ENCODE data around the gene ARHGAP30. TPM values are rescaled to one million over a fixed set of nuclear protein-coding genes. Genes with fewer than 3 reads are reported as not detected.

ARHGAP30 gene
- total and polyA plus RNA-seq, 2 of the 4 experiments (the other 2 are of a cell fraction), result 0.02 TPM; not detected in 1

DNA sequence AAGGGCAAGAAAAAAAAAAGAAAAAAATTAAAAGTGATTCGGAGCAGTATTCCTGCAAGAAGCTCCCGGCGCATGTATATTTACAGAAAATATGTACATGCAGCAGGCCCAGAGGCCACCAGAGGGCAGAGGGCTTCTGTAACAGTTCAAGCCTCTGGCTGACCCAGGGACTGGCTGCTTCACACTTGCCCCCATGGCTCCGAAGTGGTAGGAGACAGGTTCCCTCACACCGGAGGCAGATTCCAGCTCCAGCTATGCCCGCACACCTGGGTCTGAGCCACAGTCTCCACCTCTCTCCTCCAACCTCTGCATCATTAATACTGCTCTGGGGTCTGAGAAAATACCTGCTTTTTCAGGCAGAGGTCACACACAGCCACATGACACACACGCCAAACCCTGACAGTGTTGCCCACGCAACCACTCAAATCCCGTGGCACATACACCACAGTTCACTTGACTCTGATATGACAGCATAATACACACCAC, 2.2 kb upstream of the ARHGAP30 start:
- DNase-seq, result no peak
- no peak overlapping the region for H3K27ac ChIP-seq (ENCODE audit: insufficient read depth, low read length)
- peak overlapping the region; percentile 33 for H2AFZ ChIP-seq (replicated peaks; ENCODE audit: low read length, poor library complexity)
- ChIA-PET CTCF (interaction anchor here (0.6 to 1.8 kb wide), 3 partner anchors 26 to 52 kb away, joined by 3 to 7 read pairs (median 4); partner anchors contain the start of gene KLHDC9), POLR2A (ENCODE audit: unreplicated experiment) (no interaction called here)
- no peak overlapping the region for H3K56ac ChIP-seq (ENCODE audit: extremely low read depth, insufficient read depth, low read length)
- no peak overlapping the region for H3K23ac ChIP-seq (ENCODE audit: low read depth, low read length)
- no peaks in the 10 kb centered on the region; the same call in none of the 2 replicates for H4K20me1 ChIP-seq (ENCODE audit: insufficient read depth, low read length)
- H3K9ac ChIP-seq (ENCODE audit: low read depth, low read length), result no peak overlapping the region
- H3K9me1 ChIP-seq (ENCODE audit: insufficient read depth, low read length), result no peaks in the 10 kb centered on the region
- H4K8ac ChIP-seq (ENCODE audit: low read depth in 2 of 2, low read length in 2 of 2), result no peak overlapping the region
- H3K18ac ChIP-seq (ENCODE audit: low read depth, low read length), result no peak overlapping the region
- H2BK120ac ChIP-seq (ENCODE audit: low read depth, low read length), result no peak overlapping the region
- H2AK9ac ChIP-seq (replicated peaks; ENCODE audit: low read depth, low read length, poor library complexity), result no peak overlapping the region
- no peak overlapping the region for H2BK20ac ChIP-seq (ENCODE audit: low read depth, low read length)
- no peak overlapping the region for H2BK5ac ChIP-seq (ENCODE audit: low read depth, low read length, poor library complexity, severe bottlenecking)
- ATAC-seq (ENCODE audit: low read depth), result peak; percentile 63; the same call in 1 of the 2 replicates
- dilution Hi-C loops (cut with HindIII; ENCODE audit: low sequenced_read_pairs, unreplicated experiment) (no loop called here), in situ Hi-C loops (cut with MboI; ENCODE audit: low sequenced_read_pairs) (no loop called here), intact Hi-C loops (cut with micrococcal nuclease) (loop anchor here (2.0 kb wide), 1 partner anchor 25 kb away; no protein-coding TSS in a partner anchor)
- H2AK5ac ChIP-seq (ENCODE audit: low read depth, low read length), result no peak overlapping the region
- H3K4me2 ChIP-seq (ENCODE audit: low read depth, low read length), result no peak overlapping the region
- no peak overlapping the region for H3K4me3 ChIP-seq (ENCODE audit: insufficient read depth, low read depth, low read length)
- H3K4ac ChIP-seq (ENCODE audit: low read depth, low read length), result no peak overlapping the region
- 94% methylated on average over 3 of the region's 9 CpGs; no CpG with 5 or more reads in 1 of the 2 experiments for WGBS, 2 experiments (ENCODE audit: extremely low coverage in 2 of 2, insufficient read length in 1 of 2)
- H3K4me1 ChIP-seq (ENCODE audit: control insufficient read depth, insufficient read depth, low read length), result no peaks in the 10 kb centered on the region
- H4K91ac ChIP-seq (ENCODE audit: insufficient read depth, low read depth, low read length), result no peak overlapping the region
- no peaks in the 10 kb centered on the region for H3K36me3 ChIP-seq (ENCODE audit: control insufficient read depth, insufficient read depth, low read length)
- no peaks in the 10 kb centered on the region for H3K79me1 ChIP-seq (ENCODE audit: low read depth in 1 of 2, low read length in 2 of 2)
- no peak overlapping the region for H4K5ac ChIP-seq (ENCODE audit: low read depth, low read length)
- H2BK15ac ChIP-seq (ENCODE audit: low read depth, low read length), result no peak overlapping the region
- H3K9me3 ChIP-seq (ENCODE audit: control insufficient read depth, insufficient read depth, low read length), result no peaks in the 10 kb centered on the region
- no TSS peak for BruUV-seq (replicated peaks)
- no peaks in the 10 kb centered on the region; the same call in 1 of the 2 replicates for H3K27me3 ChIP-seq (ENCODE audit: control insufficient read depth, insufficient read depth, low read length)
- H3K14ac ChIP-seq (replicated peaks; ENCODE audit: low read depth, low read length), result no peak overlapping the region
- no peak for TF ChIP-seq RFX5 (IDR thresholded peaks at IDR 0.05; ENCODE audit: low read depth, low read length)
- TF ChIP-seq SMC3 (IDR thresholded peaks at IDR 0.05; ENCODE audit: low read depth, low read length), result peak; percentile 67
- TF ChIP-seq CEBPB (IDR thresholded peaks at IDR 0.05; ENCODE audit: low read depth, low read length), result no peak
- TF ChIP-seq, protein P1, sequence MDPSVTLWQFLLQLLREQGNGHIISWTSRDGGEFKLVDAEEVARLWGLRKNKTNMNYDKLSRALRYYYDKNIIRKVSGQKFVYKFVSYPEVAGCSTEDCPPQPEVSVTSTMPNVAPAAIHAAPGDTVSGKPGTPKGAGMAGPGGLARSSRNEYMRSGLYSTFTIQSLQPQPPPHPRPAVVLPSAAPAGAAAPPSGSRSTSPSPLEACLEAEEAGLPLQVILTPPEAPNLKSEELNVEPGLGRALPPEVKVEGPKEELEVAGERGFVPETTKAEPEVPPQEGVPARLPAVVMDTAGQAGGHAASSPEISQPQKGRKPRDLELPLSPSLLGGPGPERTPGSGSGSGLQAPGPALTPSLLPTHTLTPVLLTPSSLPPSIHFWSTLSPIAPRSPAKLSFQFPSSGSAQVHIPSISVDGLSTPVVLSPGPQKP (IDR thresholded peaks at IDR 0.05; ENCODE audit: borderline replicate concordance, low read depth, low read length), result no peak
- TF ChIP-seq BHLHE40 (IDR thresholded peaks at IDR 0.05; ENCODE audit: low read depth, low read length), result no peak
- TF ChIP-seq, protein P2, sequence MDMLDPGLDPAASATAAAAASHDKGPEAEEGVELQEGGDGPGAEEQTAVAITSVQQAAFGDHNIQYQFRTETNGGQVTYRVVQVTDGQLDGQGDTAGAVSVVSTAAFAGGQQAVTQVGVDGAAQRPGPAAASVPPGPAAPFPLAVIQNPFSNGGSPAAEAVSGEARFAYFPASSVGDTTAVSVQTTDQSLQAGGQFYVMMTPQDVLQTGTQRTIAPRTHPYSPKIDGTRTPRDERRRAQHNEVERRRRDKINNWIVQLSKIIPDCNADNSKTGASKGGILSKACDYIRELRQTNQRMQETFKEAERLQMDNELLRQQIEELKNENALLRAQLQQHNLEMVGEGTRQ (IDR thresholded peaks at IDR 0.05; ENCODE audit: low read depth, low read length), result no peak
- TF ChIP-seq NFE2L2 (IDR thresholded peaks at IDR 0.05; ENCODE audit: low read depth, low read length), result no peak
- TF ChIP-seq CHD1 (IDR thresholded peaks at IDR 0.05; ENCODE audit: low read depth, low read length), result no peak
- no peak for TF ChIP-seq MAFK (IDR thresholded peaks at IDR 0.05; ENCODE audit: low read depth, low read length)
- TF ChIP-seq, protein P3, sequence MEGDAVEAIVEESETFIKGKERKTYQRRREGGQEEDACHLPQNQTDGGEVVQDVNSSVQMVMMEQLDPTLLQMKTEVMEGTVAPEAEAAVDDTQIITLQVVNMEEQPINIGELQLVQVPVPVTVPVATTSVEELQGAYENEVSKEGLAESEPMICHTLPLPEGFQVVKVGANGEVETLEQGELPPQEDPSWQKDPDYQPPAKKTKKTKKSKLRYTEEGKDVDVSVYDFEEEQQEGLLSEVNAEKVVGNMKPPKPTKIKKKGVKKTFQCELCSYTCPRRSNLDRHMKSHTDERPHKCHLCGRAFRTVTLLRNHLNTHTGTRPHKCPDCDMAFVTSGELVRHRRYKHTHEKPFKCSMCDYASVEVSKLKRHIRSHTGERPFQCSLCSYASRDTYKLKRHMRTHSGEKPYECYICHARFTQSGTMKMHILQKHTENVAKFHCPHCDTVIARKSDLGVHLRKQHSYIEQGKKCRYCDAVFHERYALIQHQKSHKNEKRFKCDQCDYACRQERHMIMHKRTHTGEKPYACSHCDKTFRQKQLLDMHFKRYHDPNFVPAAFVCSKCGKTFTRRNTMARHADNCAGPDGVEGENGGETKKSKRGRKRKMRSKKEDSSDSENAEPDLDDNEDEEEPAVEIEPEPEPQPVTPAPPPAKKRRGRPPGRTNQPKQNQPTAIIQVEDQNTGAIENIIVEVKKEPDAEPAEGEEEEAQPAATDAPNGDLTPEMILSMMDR (conservative IDR thresholded peaks at IDR 0.05; ENCODE audit: low read depth, low read length), result peak; percentile 50
- TF ChIP-seq MXI1 (IDR thresholded peaks at IDR 0.05; ENCODE audit: borderline replicate concordance, low read depth, low read length), result no peak
- peak; percentile 62 for TF ChIP-seq RAD21 (IDR thresholded peaks at IDR 0.05; ENCODE audit: low read length)
- TF ChIP-seq FOS (IDR thresholded peaks at IDR 0.05; ENCODE audit: low read depth, low read length), result no peak
- TF ChIP-seq POLR2A (IDR thresholded peaks at IDR 0.05; ENCODE audit: low read depth, low read length), result no peak
- TF ChIP-seq RCOR1 (IDR thresholded peaks at IDR 0.05; ENCODE audit: insufficient replicate concordance, low read length), result no peak
- TF ChIP-seq MAZ (IDR thresholded peaks at IDR 0.05; ENCODE audit: borderline replicate concordance, low read depth, low read length), result no peak

Measured in IMR-90 (cell line).